Right renal cortex interstitium (tissue), 3 donors: ENCODE measurements around the gene MAEL. TPM values are rescaled to one million over a fixed set of nuclear protein-coding genes. Genes with fewer than 3 reads are reported as not detected.
"Not testable (repeated sequence)": the region's sequence is repeated elsewhere in the genome, so short reads cannot be mapped to it uniquely, and the experiment has no call there.

Experiments used
- DNase-seq, 3 donors: peaks; one replicate each; pipeline ENCODE4 v3.0.0-alpha.2; 2013; ENCODE audit warnings: low read depth in 3 of 3, low spot score in 2 of 3
- polyA plus RNA-seq, 3 donors: library from polyadenylated mRNA; unstranded; fragments of 120-200 nt; gene quantifications; one replicate each; pipeline ENCODE4 v1.2.1, GENCODE V29; 2013; ENCODE audit not compliant: insufficient read length in 3 of 3

Gene MAEL
- polyA plus RNA-seq, 3 donors: 2.2 to 2.6 (median 2.5) TPM

- DNase-seq: no peak
Measured at GRCh38 chr1:166975361-166976129, 13.5 kb upstream of the MAEL start, which contains the start of gene ILDR2. Gene ILDR2, minus strand, starts transcription at chr1:166975540. Its CDS starts 272 bp downstream, at chr1:166975268.

GRCh38 chr1:166977951-166978350, 11.1 kb upstream of the MAEL start:
- no peak for DNase-seq

- DNase-seq: no peak
Measured at GRCh38 chr1:166978821-166979220, 10.3 kb upstream of the MAEL start.

- DNase-seq: no peak
Measured at GRCh38 chr1:166980383-166980782, 8.7 kb upstream of the MAEL start.

- no peak for DNase-seq
Measured at GRCh38 chr1:166980818-166981217, 8.3 kb upstream of the MAEL start.

- DNase-seq: no peak
Measured at GRCh38 chr1:166981589-166981988, 7.5 kb upstream of the MAEL start.

GRCh38 chr1:166999075-166999474, 10.0 kb downstream of the MAEL start:
- DNase-seq: no peak

- no peak for DNase-seq
Measured at GRCh38 chr1:166999500-167000055, 10.5 kb downstream of the MAEL start.

GRCh38 chr1:167000546-167000945, 11.5 kb downstream of the MAEL start:
- no peak for DNase-seq

GRCh38 chr1:167002354-167002753, 13.3 kb downstream of the MAEL start:
- DNase-seq: no peak

GRCh38 chr1:167003711-167004110, 14.6 kb downstream of the MAEL start:
- no peak for DNase-seq

- no peak for DNase-seq
Measured at GRCh38 chr1:167011560-167012191, 22.6 kb downstream of the MAEL start.

- no peak for DNase-seq
Measured at GRCh38 chr1:167012570-167012969, 23.5 kb downstream of the MAEL start.

GRCh38 chr1:167013108-167013929, 24.2 kb downstream of the MAEL start:
- no peak for DNase-seq

- no peak for DNase-seq
Measured at GRCh38 chr1:167016100-167016750, 27.1 kb downstream of the MAEL start.

- no peak for DNase-seq
Measured at GRCh38 chr1:167022384-167022783, 33.3 kb downstream of the MAEL start.

- DNase-seq: not testable (repeated sequence)
Measured at GRCh38 chr1:167029553-167029952, 40.5 kb downstream of the MAEL start.

- DNase-seq: no peak
Measured at GRCh38 chr1:167033646-167034045, 44.6 kb downstream of the MAEL start.

GRCh38 chr1:167043752-167044488, 54.8 kb downstream of the MAEL start:
- peak in 1 of 3 donors; percentile 74 for DNase-seq

GRCh38 chr1:167051907-167052306, 62.8 kb downstream of the MAEL start:
- DNase-seq: no peak
